HCT116 (cell line): ENCODE measurements around the gene KRTAP9-7. TPM values are rescaled to one million over a fixed set of nuclear protein-coding genes. Genes with fewer than 3 reads are reported as not detected.
"Not testable (repeated sequence)": the region's sequence is repeated elsewhere in the genome, so short reads cannot be mapped to it uniquely, and the experiment has no call there.

ENCODE experiments used
- ATAC-seq: fragments of 200-7000 bp; cut with Tn5 transposase; 2 replicates; pipeline ENCODE4 v1.9.1; 2020; ENCODE audit warnings: mild to moderate bottlenecking, moderate library complexity
- BruUV-seq: library from RNA; stranded (reverse); fragments of 400-500 nt; replicated peaks from 2 replicates; lab custom pipeline; 2021; lab: Mats Ljungman, UMichigan
- CTCF ChIA-PET: fragments of 300-600 bp; sonication (Branson Sonifier 250); formaldehyde crosslinking; loops from one replicate; lab custom pipeline; 2021; ENCODE audit warnings: antibody characterized with exemption; lab: Charles Lee
- POLR2A ChIA-PET: fragments of 300-600, 350-600 bp; sonication (Branson Sonifier 250); formaldehyde crosslinking; loops from one replicate; lab custom pipeline; 2021; ENCODE audit warnings: antibody characterized with exemption; lab: Charles Lee
- RAD21 ChIA-PET, 2 experiments: fragments of 300-600 bp; sonication (Branson Sonifier 250); formaldehyde crosslinking; loops; one replicate each; lab custom pipeline; 2023; ENCODE audit warnings: low total read pairs in 2 of 2; ENCODE audit not compliant: uncharacterized antibody in 2 of 2, unreplicated experiment in 2 of 2, low non-redundant PET in 1 of 2; lab: Charles Lee
- DNase-seq: peaks from one replicate; pipeline ENCODE4 v3.0.0-alpha.2; 2010; ENCODE audit warnings: low read depth, low spot score
- H2AFZ ChIP-seq: fragments of 200-600 bp; shearing (Covaris generic), sonication (generic); 2 replicates; pipeline ENCODE4 v1.6.1; 2017; ENCODE audit warnings: low read depth, mixed run types, mixed read lengths, antibody characterized with exemption, low read length; ENCODE audit not compliant: poor library complexity, severe bottlenecking
- H3K27ac ChIP-seq: 2 replicates; pipeline ENCODE4 v1.5.1; 2012; ENCODE audit warnings: low read depth, low read length
- H3K27me3 ChIP-seq: fragments of 200-600 bp; sonication (generic); 2 replicates; pipeline ENCODE4 v1.6.1; 2016; ENCODE audit warnings: mixed run types, low read length, mixed read lengths; ENCODE audit not compliant: insufficient read depth
- H3K36me3 ChIP-seq, 2 experiments: fragments of 200-500 bp in 1 of 2; fragments of 200-600 bp in 1 of 2; sonication (Bioruptor generic) in 1 of 2; sonication (generic) in 1 of 2; 2 replicates each; pipeline versions ENCODE4 v1.5.1 to v1.6.1; 2014 to 2016; ENCODE audit warnings: low read length in 2 of 2, inconsistent platforms in 1 of 2, mixed read lengths in 1 of 2, mixed run types in 1 of 2; ENCODE audit not compliant: insufficient read depth in 2 of 2, control insufficient read depth in 1 of 2
- H3K4me1 ChIP-seq, 2 experiments: fragments of 200-600 bp in 1 of 2; sonication (generic) in 1 of 2; 2 replicates each; pipeline versions ENCODE4 v1.5.1 to v1.6.1; 2012 to 2017; ENCODE audit warnings: low read length in 2 of 2, inconsistent platforms in 1 of 2, mild to moderate bottlenecking in 1 of 2, mixed read lengths in 1 of 2, mixed run types in 1 of 2, moderate library complexity in 1 of 2; ENCODE audit not compliant: insufficient read depth in 2 of 2, control insufficient read depth in 1 of 2
- H3K4me2 ChIP-seq: fragments of 200-600 bp; sonication (generic); 2 replicates; pipeline ENCODE4 v1.6.1; 2017; ENCODE audit warnings: mixed run types, low read length, mixed read lengths
- H3K4me3 ChIP-seq, 2 experiments: fragments of 200-600 bp in 1 of 2; sonication (generic) in 1 of 2; replicated peaks in 1 of 2; 2 replicates each; pipeline ENCODE4 v1.5.1; 2011 to 2016; ENCODE audit warnings: low read length in 2 of 2, control low read depth in 1 of 2, low read depth in 1 of 2, mild to moderate bottlenecking in 1 of 2, mixed read lengths in 1 of 2, mixed run types in 1 of 2
- H3K79me2 ChIP-seq: fragments of 200-600 bp; sonication (generic); 2 replicates; pipeline ENCODE4 v1.6.1; 2017; ENCODE audit warnings: mild to moderate bottlenecking, mixed run types, low read length, moderate library complexity, mixed read lengths; ENCODE audit not compliant: insufficient read depth
- H3K9ac ChIP-seq: fragments of 200-600 bp; sonication (generic); 2 replicates; pipeline ENCODE4 v1.6.1; 2016; ENCODE audit warnings: low read length, mixed read lengths
- H3K9me2 ChIP-seq: fragments of 200-600 bp; sonication (generic), shearing (Covaris generic); 2 replicates; pipeline ENCODE4 v1.6.1; 2017; ENCODE audit warnings: mixed run types, mild to moderate bottlenecking, moderate library complexity; ENCODE audit not compliant: insufficient read depth
- H3K9me3 ChIP-seq, 2 experiments: fragments of 200-500 bp in 1 of 2; fragments of 200-600 bp in 1 of 2; sonication (Bioruptor generic) in 1 of 2; sonication (generic) in 1 of 2; 2 replicates each; pipeline ENCODE4 v1.6.1; 2014 to 2017; ENCODE audit warnings: low read length in 2 of 2, mixed read lengths in 2 of 2, inconsistent platforms in 1 of 2, low read depth in 1 of 2, mild to moderate bottlenecking in 1 of 2, mixed run types in 1 of 2, moderate library complexity in 1 of 2; ENCODE audit not compliant: control insufficient read depth in 1 of 2, insufficient read depth in 1 of 2
- H4K20me1 ChIP-seq: fragments of 200-600 bp; sonication (generic), shearing (Covaris generic); 2 replicates; pipeline ENCODE4 v1.6.1; 2017; ENCODE audit warnings: mixed run types, mild to moderate bottlenecking, moderate library complexity; ENCODE audit not compliant: insufficient read depth
- intact Hi-C: fragments of 100-400 bp; cut with micrococcal nuclease; formaldehyde crosslinking; loops from 2 replicates; pipeline ENCODE4 v1.10.0; 2022
- total RNA-seq: library from RNA; stranded (reverse); gene quantifications from one replicate; pipeline ENCODE4 v1.2.1, GENCODE V29; 2021; ENCODE audit not compliant: unreplicated experiment
- TF ChIP-seq, protein P1 (sequence below): IDR thresholded peaks from 2 replicates; pipeline ENCODE4 v1.6.1; 2012; ENCODE audit warnings: low read depth

The KRTAP9-7 gene
- total RNA-seq, 1 experiment from 2014 or later, result not detected

DNA sequence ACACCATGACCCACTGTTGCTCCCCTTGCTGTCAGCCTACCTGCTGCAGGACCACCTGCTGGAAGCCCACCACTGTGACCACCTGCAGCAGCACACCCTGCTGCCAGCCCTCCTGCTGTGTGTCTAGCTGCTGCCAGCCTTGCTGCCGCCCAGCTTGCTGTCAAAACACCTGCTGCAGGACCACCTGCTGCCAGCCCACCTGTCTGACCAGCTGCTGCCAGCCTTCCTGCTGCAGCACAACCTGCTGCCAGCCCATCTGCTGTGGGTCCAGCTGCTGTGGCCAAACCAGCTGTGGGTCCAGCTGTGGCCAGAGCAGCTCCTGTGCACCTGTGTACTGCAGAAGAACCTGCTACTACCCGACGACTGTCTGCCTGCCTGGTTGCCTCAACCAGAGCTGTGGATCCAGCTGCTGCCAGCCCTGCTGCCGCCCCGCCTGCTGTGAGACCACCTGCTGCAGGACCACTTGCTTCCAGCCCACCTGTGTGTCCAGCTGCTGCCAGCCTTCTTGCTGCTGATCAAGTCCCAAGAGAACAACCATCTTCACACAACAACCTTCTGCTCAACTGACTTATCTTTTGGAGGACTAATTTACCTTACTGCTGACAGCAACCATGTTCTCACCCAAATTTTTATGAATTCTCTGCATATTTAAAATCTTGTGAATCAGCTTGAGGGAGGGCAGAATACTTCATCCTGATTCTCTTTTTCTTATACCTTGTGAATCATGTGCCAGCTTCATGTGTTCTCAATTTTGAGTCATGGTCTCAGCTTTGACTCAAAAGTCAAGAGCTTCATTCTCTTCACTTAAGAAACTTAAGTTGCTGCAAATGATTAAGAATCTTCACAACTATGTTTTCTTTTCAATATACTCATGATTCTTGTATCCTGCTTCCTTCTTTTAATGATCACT lies 19.9 kb upstream of the KRTAP9-7 start, which contains the start of gene KRTAP9-9:
KRTAP9-9 (plus strand) TSS at position 4 of the 910 bp plus-strand sequence.
- H4K20me1 ChIP-seq, H3K4me3 ChIP-seq, H3K4me1 ChIP-seq, ATAC-seq, H3K79me2 ChIP-seq, H2AFZ ChIP-seq, H3K27me3 ChIP-seq, H3K4me2 ChIP-seq, intact Hi-C loops, H3K27ac ChIP-seq, H3K36me3 ChIP-seq, BruUV-seq, POLR2A ChIA-PET, H3K9me2 ChIP-seq, CTCF ChIA-PET, DNase-seq, H3K9me3 ChIP-seq, H3K9ac ChIP-seq, RAD21 ChIA-PET: not testable (repeated sequence)

- Histone ChIP-seq H3K27ac (no peak overlapping the region), H3K9me3 (no peaks in the 10 kb centered on the region), H3K27me3 (no peaks in the 10 kb centered on the region), H3K79me2 (no peaks in the 10 kb centered on the region), H2AFZ (no peak overlapping the region), H3K36me3 (no peaks in the 10 kb centered on the region), H3K9ac (no peak overlapping the region)
- RAD21 ChIA-PET, result no interaction called here
- CTCF ChIA-PET, result no interaction called here
- no peak for DNase-seq
- TF ChIP-seq, protein P1, sequence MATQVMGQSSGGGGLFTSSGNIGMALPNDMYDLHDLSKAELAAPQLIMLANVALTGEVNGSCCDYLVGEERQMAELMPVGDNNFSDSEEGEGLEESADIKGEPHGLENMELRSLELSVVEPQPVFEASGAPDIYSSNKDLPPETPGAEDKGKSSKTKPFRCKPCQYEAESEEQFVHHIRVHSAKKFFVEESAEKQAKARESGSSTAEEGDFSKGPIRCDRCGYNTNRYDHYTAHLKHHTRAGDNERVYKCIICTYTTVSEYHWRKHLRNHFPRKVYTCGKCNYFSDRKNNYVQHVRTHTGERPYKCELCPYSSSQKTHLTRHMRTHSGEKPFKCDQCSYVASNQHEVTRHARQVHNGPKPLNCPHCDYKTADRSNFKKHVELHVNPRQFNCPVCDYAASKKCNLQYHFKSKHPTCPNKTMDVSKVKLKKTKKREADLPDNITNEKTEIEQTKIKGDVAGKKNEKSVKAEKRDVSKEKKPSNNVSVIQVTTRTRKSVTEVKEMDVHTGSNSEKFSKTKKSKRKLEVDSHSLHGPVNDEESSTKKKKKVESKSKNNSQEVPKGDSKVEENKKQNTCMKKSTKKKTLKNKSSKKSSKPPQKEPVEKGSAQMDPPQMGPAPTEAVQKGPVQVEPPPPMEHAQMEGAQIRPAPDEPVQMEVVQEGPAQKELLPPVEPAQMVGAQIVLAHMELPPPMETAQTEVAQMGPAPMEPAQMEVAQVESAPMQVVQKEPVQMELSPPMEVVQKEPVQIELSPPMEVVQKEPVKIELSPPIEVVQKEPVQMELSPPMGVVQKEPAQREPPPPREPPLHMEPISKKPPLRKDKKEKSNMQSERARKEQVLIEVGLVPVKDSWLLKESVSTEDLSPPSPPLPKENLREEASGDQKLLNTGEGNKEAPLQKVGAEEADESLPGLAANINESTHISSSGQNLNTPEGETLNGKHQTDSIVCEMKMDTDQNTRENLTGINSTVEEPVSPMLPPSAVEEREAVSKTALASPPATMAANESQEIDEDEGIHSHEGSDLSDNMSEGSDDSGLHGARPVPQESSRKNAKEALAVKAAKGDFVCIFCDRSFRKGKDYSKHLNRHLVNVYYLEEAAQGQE, result no peak
- TF ChIP-seq, all 23 proteins: peak for 0
- POLR2A ChIA-PET, result no interaction called here
- Histone ChIP-seq H3K4me2 (no peak overlapping the region), H3K4me1 (no peaks in the 10 kb centered on the region), H3K4me3 (no peak overlapping the region), H4K20me1 (no peaks in the 10 kb centered on the region), H3K9me2 (no peaks in the 10 kb centered on the region)
- intact Hi-C loops, result no loop called here
- no peak for ATAC-seq
- BruUV-seq, result no TSS peak
These were observed 19.2 kb upstream of the KRTAP9-7 start for GRCh38 chr17:41256291-41256685.
